KMS-11 (cell line): ENCODE measurements around the gene TMEM163.

Experiments
- H2AFZ ChIP-seq: fragments of 200-600 bp; sonication (generic); 2 replicates; pipeline ENCODE4 v1.6.1; 2016; ENCODE audit warnings: antibody characterized with exemption, mixed run types, low read depth
- H3K27ac ChIP-seq: fragments of 200-600 bp; sonication (generic); 2 replicates; pipeline ENCODE4 v1.6.1; 2016; ENCODE audit warnings: mild to moderate bottlenecking, mixed run types
- H3K27me3 ChIP-seq: fragments of 200-600 bp; sonication (generic); 2 replicates; pipeline ENCODE4 v1.6.1; 2017; ENCODE audit warnings: mild to moderate bottlenecking, low read depth, mixed run types, moderate library complexity; ENCODE audit not compliant: insufficient read depth
- H3K36me3 ChIP-seq: fragments of 200-600 bp; sonication (generic); 2 replicates; pipeline ENCODE4 v1.6.1; 2017; ENCODE audit warnings: mild to moderate bottlenecking, mixed run types; ENCODE audit not compliant: insufficient read depth
- H3K4me1 ChIP-seq: fragments of 200-600 bp; sonication (generic); 2 replicates; pipeline ENCODE4 v1.6.1; 2016; ENCODE audit warnings: mild to moderate bottlenecking, low read depth, mixed run types; ENCODE audit not compliant: poor library complexity, severe bottlenecking
- H3K4me2 ChIP-seq: fragments of 200-600 bp; sonication (generic); 2 replicates; pipeline ENCODE4 v1.7.0; 2016; ENCODE audit warnings: mild to moderate bottlenecking, mixed run types
- H3K4me3 ChIP-seq: fragments of 200-600 bp; sonication (generic); IDR thresholded peaks from 2 replicates; pipeline ENCODE4 v1.6.1; 2017; ENCODE audit warnings: low read depth, low read length, mixed read lengths; ENCODE audit not compliant: insufficient read depth
- H3K79me2 ChIP-seq: fragments of 200-600 bp; sonication (generic); 2 replicates; pipeline ENCODE4 v1.6.1; 2016; ENCODE audit warnings: low read depth, mixed run types; ENCODE audit not compliant: insufficient read depth
- H3K9ac ChIP-seq: fragments of 200-600 bp; sonication (generic); 2 replicates; pipeline ENCODE4 v1.6.1; 2016; ENCODE audit warnings: mild to moderate bottlenecking, mixed run types
- H4K20me1 ChIP-seq: fragments of 200-600 bp; sonication (generic); 2 replicates; pipeline ENCODE4 v1.6.1; 2016; ENCODE audit warnings: mild to moderate bottlenecking, mixed run types; ENCODE audit not compliant: insufficient read depth
- CTCF ChIP-seq: fragments of 200-600 bp; sonication (generic); conservative IDR thresholded peaks from 2 replicates; pipeline ENCODE4 v1.6.1; 2017; ENCODE audit warnings: low read depth, mild to moderate bottlenecking, antibody characterized with exemption, low read length, moderate library complexity, mixed read lengths

TMEM163 gene

GRCh38 chr2:134406311-134406710, 312.5 kb downstream of the TMEM163 start:
- Histone ChIP-seq H3K36me3 (no peaks in the 10 kb centered on the region), H3K27ac (peak overlapping the region; percentile 62), H3K27me3 (no peaks in the 10 kb centered on the region), H2AFZ (no peak overlapping the region), H4K20me1 (no peaks in the 10 kb centered on the region), H3K4me1 (peaks cover 75% of the 10 kb centered on the region), H3K79me2 (peaks cover 8% of the 10 kb centered on the region; the same call in 1 of the 2 replicates), H3K4me3 (no peak overlapping the region), H3K4me2 (peak overlapping the region; percentile 91; the same call in 1 of the 2 replicates), H3K9ac (no peak overlapping the region)
- TF ChIP-seq CTCF: no peak
